Activated CD4-positive, alpha-beta T cell treated with anti-CD3 and anti-CD28 coated beads, Interleukin-2, amount 10 ng/mL, durations not matched to agents 24 days and 14 days (primary cell): ENCODE measurements around the gene ITGA2B. TPM values are rescaled to one million over a fixed set of nuclear protein-coding genes. Genes with fewer than 3 reads are reported as not detected.
"Not testable (repeated sequence)": the region's sequence is repeated elsewhere in the genome, so short reads cannot be mapped to it uniquely, and the experiment has no call there.

ENCODE experiments used
- DNase-seq: peaks from one replicate; pipeline ENCODE4 v3.0.0; 2022
- H3K27ac Mint-ChIP-seq: one replicate; pipeline ENCODE4 v1.8.0; 2022; ENCODE audit warnings: mild to moderate bottlenecking, mixed read lengths
- H3K27me3 Mint-ChIP-seq: one replicate; pipeline ENCODE4 v1.8.0; 2022; ENCODE audit warnings: mixed read lengths
- H3K36me3 Mint-ChIP-seq: one replicate; pipeline ENCODE4 v1.8.0; 2022; ENCODE audit warnings: low read depth, mild to moderate bottlenecking, mixed read lengths
- H3K4me1 Mint-ChIP-seq: one replicate; pipeline ENCODE4 v1.8.0; 2021; ENCODE audit warnings: mixed read lengths
- H3K4me3 Mint-ChIP-seq: one replicate; pipeline ENCODE4 v1.8.0; 2022; ENCODE audit warnings: mild to moderate bottlenecking, moderate library complexity, mixed read lengths
- H3K9me3 Mint-ChIP-seq: one replicate; pipeline ENCODE4 v1.8.0; 2021; ENCODE audit warnings: mixed read lengths
- intact Hi-C: fragments of 100-400 bp; cut with micrococcal nuclease; formaldehyde crosslinking; loops from one replicate; pipeline ENCODE4 v1.15.1; 2023
- total RNA-seq: library from RNA; stranded (reverse); gene quantifications from 2 replicates; pipeline ENCODE4 v1.2.3, GENCODE V29; 2022

ITGA2B gene
- total RNA-seq, 1 donor from 2014 or later = 0.65 TPM

- peaks cover 17% of the 10 kb centered on the region for H3K4me1 Mint-ChIP-seq
- not testable (repeated sequence) for DNase-seq, H3K27me3 Mint-ChIP-seq, H3K4me3 Mint-ChIP-seq, H3K27ac Mint-ChIP-seq, H3K9me3 Mint-ChIP-seq, H3K36me3 Mint-ChIP-seq
- intact Hi-C loops = loop anchor here (2.0 kb wide), 1 partner anchor 15 kb away; the partner anchor contains the start of gene GRN
These were observed 59.2 kb downstream of the ITGA2B start for GRCh38 chr17:44330263-44330662.

DNA sequence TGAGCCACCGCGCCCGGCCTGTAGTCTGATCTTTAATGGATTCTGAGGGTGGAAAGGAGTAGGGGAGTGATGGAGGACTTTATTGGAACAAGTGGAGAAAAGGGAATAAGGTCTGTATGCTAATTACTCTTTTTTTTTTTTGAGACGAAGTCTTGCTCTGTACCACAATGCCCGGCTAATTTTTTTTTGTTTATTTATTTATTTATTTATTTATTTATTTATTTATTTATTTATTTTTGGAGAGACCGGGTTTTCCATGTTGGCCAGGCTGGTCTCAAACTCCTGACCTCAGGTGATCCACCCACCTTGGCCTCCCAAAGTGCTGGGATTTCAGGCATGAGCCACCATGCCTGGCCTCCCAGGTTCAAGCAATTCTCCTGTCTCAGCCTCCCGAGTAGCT, 59.9 kb downstream of the ITGA2B start:
- intact Hi-C loops = loop anchor here (5.0 kb wide), 1 partner anchor 187 kb away; the partner anchor contains the start of gene HROB
- peaks cover 19% of the 10 kb centered on the region for H3K4me1 Mint-ChIP-seq
- not testable (repeated sequence) for H3K4me3 Mint-ChIP-seq, DNase-seq, H3K9me3 Mint-ChIP-seq, H3K27me3 Mint-ChIP-seq, H3K27ac Mint-ChIP-seq, H3K36me3 Mint-ChIP-seq

DNA sequence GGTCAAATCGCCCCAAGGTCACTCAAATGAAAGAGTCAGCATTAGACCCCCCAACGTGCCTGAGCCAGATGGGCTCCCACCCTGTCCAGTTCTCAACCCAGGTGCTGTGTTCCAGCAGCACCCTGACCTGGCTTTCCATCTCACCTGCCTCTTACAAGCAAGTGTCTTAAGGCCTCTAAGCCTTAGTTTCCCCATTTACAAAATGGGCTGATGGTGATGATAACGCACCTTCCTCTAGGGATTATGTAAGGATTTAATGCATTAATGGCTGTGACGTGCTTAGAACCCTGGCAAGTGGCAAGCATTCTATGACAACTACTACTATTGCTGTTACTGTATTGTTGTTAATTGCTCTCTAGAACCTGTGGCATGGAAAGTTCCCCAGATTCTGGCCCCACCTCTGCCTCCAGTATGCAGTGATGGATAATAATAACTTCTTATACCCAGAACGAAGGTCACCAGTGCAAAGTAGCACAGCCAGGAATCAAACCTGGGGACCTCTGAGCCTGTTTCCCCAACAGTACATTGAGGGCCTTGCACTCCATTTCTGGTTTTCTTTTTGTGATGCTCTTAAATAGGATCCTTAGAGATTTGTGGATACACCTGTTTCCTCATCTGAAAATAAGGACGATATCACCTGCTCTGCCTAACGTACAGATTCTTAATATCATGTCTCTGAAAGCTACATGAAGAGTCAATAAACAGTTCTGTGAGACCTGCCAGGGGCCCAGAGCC, 61.6 kb downstream of the ITGA2B start:
- intact Hi-C loops = loop anchor here (5.0 kb wide), 1 partner anchor 186 kb away; the partner anchor contains the start of gene HROB
- peak overlapping the region; percentile 44 for H3K4me3 Mint-ChIP-seq
- H3K27ac Mint-ChIP-seq = peak overlapping the region; percentile 36
- DNase-seq = no peak
- peaks cover 9% of the 10 kb centered on the region for H3K36me3 Mint-ChIP-seq
- H3K4me1 Mint-ChIP-seq = peaks cover 25% of the 10 kb centered on the region
- no peaks in the 10 kb centered on the region for H3K27me3 Mint-ChIP-seq
- H3K9me3 Mint-ChIP-seq = no peaks in the 10 kb centered on the region

- H3K4me1 Mint-ChIP-seq = peaks cover 26% of the 10 kb centered on the region
- H3K36me3 Mint-ChIP-seq = peaks cover 12% of the 10 kb centered on the region
- peak overlapping the region; percentile 89 for H3K27ac Mint-ChIP-seq
- intact Hi-C loops = loop anchor here (1.0 to 5.0 kb wide), 3 partner anchors 106 to 185 kb away; partner anchors contain the start of gene HROB
- no peaks in the 10 kb centered on the region for H3K9me3 Mint-ChIP-seq
- H3K4me3 Mint-ChIP-seq = peak overlapping the region; percentile 94
- DNase-seq = peak; percentile 98
- H3K27me3 Mint-ChIP-seq = no peaks in the 10 kb centered on the region
These were observed 62.5 kb downstream of the ITGA2B start for GRCh38 chr17:44326861-44327444.

- Mint-ChIP-seq H3K4me3 (peak within 1 kb of the TSS; percentile 94), H3K9me3 (no peaks in the 10 kb centered on the region), H3K36me3 (peaks cover 20% of the 10 kb centered on the region), H3K4me1 (peaks cover 20% of the 10 kb centered on the region), H3K27me3 (no peaks in the 10 kb centered on the region), H3K27ac (peak within 1 kb of the TSS; percentile 96)
- intact Hi-C loops = loop anchor here (1.0 to 5.0 kb wide), 4 partner anchors 16 to 258 kb away; partner anchors contain the start of genes HROB, LSM12 and RUNDC3A
- peak; percentile 99 for DNase-seq
These were observed 64.7 kb downstream of the ITGA2B start, which contains the start of gene SLC25A39 for GRCh38 chr17:44324571-44325275. Gene SLC25A39, minus strand, starts transcription at chr17:44324823. Its CDS starts 1,261 bp downstream, at chr17:44323562.

DNA sequence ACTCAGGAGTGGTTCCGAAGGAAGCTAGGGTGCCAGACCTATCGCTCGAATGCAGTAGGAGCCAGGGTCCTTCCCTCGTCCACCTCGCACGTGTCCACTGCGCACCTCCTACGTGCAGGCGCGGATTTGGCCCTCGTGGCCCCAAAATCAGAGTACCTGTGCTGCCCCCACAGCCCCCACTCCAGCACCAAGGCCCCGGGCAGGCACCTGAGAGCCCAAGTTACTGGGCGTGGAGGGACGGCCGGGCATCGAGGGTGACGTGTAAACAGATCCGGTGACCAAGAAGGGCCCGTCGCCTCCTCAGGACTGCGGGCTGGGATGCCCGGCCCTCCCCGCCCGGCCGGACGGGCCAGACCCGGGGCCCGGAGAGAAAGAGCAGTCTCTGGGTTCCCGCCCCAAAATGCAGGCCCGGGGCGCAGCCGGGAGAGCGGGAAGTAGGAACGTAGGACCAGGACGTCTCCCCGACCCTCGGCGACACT, 65.3 kb downstream of the ITGA2B start:
- Mint-ChIP-seq H3K4me3 (peak overlapping the region; percentile 94), H3K36me3 (peaks cover 25% of the 10 kb centered on the region), H3K4me1 (peaks cover 20% of the 10 kb centered on the region), H3K27ac (peak overlapping the region; percentile 82), H3K9me3 (no peaks in the 10 kb centered on the region), H3K27me3 (no peaks in the 10 kb centered on the region)
- intact Hi-C loops = loop anchor here (2.0 kb wide), 2 partner anchors 15 to 257 kb away; partner anchors contain the start of genes LSM12 and RUNDC3A
- no peak for DNase-seq

DNA sequence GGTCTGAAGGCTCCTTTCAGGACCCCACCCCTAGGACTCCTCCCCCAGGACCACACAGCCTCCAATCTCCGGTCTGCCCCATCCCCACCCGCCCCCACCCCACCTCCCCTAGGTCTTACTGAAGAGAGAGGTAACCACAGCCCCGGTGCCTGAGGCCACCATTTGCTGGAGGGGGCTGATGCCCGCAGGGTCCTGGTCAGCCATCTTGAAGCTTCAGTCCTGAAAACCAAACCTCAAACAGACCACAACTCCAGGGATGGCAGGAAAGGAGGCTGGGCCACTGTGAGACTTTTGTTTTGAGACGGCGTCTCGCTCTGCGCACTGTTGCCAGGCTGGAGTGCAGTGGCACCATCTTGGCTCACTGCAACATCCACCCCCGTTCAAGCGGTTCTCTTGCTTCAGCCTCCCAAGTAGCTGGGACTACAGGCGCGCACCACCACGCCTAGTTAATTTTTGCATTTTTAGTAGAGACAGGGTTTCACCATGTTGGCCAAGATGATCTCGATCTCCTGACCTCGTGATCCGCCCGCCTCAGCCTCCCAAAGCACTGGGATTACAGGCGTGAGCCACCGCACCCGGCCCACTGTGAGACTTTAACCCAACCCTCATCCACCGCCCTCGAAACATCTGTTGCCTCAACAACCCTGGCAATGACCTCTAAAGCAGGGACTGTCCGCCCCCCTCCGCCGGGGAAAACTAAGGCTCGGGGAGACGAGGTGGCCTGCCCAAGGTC, 65.9 kb downstream of the ITGA2B start:
- no peak for DNase-seq
- peak overlapping the region; percentile 94 for H3K4me3 Mint-ChIP-seq

GRCh38 chr17:44322236-44322895, 67.1 kb downstream of the ITGA2B start:
- H3K27me3 Mint-ChIP-seq = peaks cover 3% of the 10 kb centered on the region
- no peak overlapping the region for H3K27ac Mint-ChIP-seq
- intact Hi-C loops = no loop called here
- peak overlapping the region; percentile 52 for H3K4me3 Mint-ChIP-seq
- peaks cover 16% of the 10 kb centered on the region for H3K4me1 Mint-ChIP-seq
- H3K9me3 Mint-ChIP-seq = no peaks in the 10 kb centered on the region
- H3K36me3 Mint-ChIP-seq = peaks cover 33% of the 10 kb centered on the region
- DNase-seq = no peak

More for the DNA sequence above, 65.9 kb downstream of the ITGA2B start:
- Mint-ChIP-seq H3K27me3 (no peaks in the 10 kb centered on the region), H3K4me1 (peaks cover 20% of the 10 kb centered on the region), H3K27ac (peak overlapping the region; percentile 82), H3K36me3 (peaks cover 28% of the 10 kb centered on the region), H3K9me3 (no peaks in the 10 kb centered on the region)
- intact Hi-C loops = loop anchor here (2.0 kb wide), 2 partner anchors 15 to 257 kb away; partner anchors contain the start of genes LSM12 and RUNDC3A

Other genes starting within 250 kb of the ITGA2B start
- gene HROB, start 247.7 kb downstream of the ITGA2B start, total RNA-seq = 23.8 and 24.5 TPM in 2 replicates
- 0.09 and 0.78 TPM in 2 replicates for gene ASB16, start 218.9 kb downstream of the ITGA2B start, total RNA-seq
- gene TMUB2, start 202.7 kb downstream of the ITGA2B start, total RNA-seq = 16.1 and 19.0 TPM in 2 replicates
- gene ATXN7L3, start 189.8 kb downstream of the ITGA2B start, total RNA-seq = 105 and 118 TPM in 2 replicates
- gene UBTF, start 170.0 kb downstream of the ITGA2B start, total RNA-seq = 193 and 195 TPM in 2 replicates
- gene SLC4A1, start 121.5 kb downstream of the ITGA2B start, total RNA-seq = not detected in 2 replicates
- 0.42 TPM in 1 of 2 replicates, not detected in the other for gene RUNDC3A, start 81.0 kb downstream of the ITGA2B start, total RNA-seq
- 172 TPM in 2 replicates for gene SLC25A39, start 64.8 kb downstream of the ITGA2B start, total RNA-seq
- 33.0 and 34.6 TPM in 2 replicates for gene GRN, start 44.3 kb downstream of the ITGA2B start, total RNA-seq
- gene FAM171A2, start 25.8 kb downstream of the ITGA2B start, total RNA-seq = 0.21 and 0.26 TPM in 2 replicates
- 43.6 and 46.4 TPM in 2 replicates for gene GPATCH8, start 113.8 kb upstream of the ITGA2B start, total RNA-seq
- gene FZD2, start 167.8 kb upstream of the ITGA2B start, total RNA-seq = not detected in 2 replicates